Liver (tissue), 9 donors: Measurements from ENCODE around the gene FLAD1. TPM values are rescaled to one million over a fixed set of nuclear protein-coding genes. Genes with fewer than 3 reads are reported as not detected.
A peak's percentile ranks its signal among the peaks of the same experiment; 100 is the strongest.

Experiments used
- DNase-seq: peaks from one replicate; pipeline ENCODE4 v3.0.0-alpha.2; 2017; ENCODE audit warnings: low spot score
- H3K27ac ChIP-seq, 2 donors: one replicate each; pipeline ENCODE4 v1.7.0; 2013; ENCODE audit warnings: inconsistent platforms in 2 of 2, low read length in 2 of 2, control low read depth in 1 of 2, low read depth in 1 of 2, mild to moderate bottlenecking in 1 of 2
- H3K27me3 ChIP-seq, 4 donors: one replicate each; pipeline versions ENCODE4 v1.6.1 to v1.7.0; 2013; ENCODE audit warnings: low read length in 3 of 4, inconsistent platforms in 1 of 4, mild to moderate bottlenecking in 1 of 4, moderate library complexity in 1 of 4; ENCODE audit not compliant: control insufficient read depth in 4 of 4, insufficient read depth in 4 of 4
- H3K36me3 ChIP-seq, 4 donors: one replicate each; pipeline versions ENCODE4 v1.6.1 to v1.7.0; 2013; ENCODE audit warnings: low read length in 3 of 4, mild to moderate bottlenecking in 3 of 4, low read depth in 1 of 4, moderate library complexity in 1 of 4; ENCODE audit not compliant: control insufficient read depth in 4 of 4, insufficient read depth in 3 of 4
- H3K4me1 ChIP-seq, 4 donors: one replicate each; pipeline versions ENCODE4 v1.6.1 to v1.7.0; 2013; ENCODE audit warnings: low read length in 3 of 4, mild to moderate bottlenecking in 3 of 4, moderate library complexity in 1 of 4; ENCODE audit not compliant: control insufficient read depth in 4 of 4, insufficient read depth in 4 of 4
- H3K4me3 ChIP-seq, 3 donors: one replicate each; pipeline versions ENCODE4 v1.6.1 to v1.7.0; 2013; ENCODE audit warnings: low read length in 3 of 3, control low read depth in 1 of 3, low read depth in 1 of 3, mild to moderate bottlenecking in 1 of 3
- H3K9ac ChIP-seq, 2 donors: one replicate each; pipeline ENCODE4 v1.7.0; 2013; ENCODE audit warnings: low read length in 2 of 2, mild to moderate bottlenecking in 2 of 2, moderate library complexity in 2 of 2, control low read depth in 1 of 2, low read depth in 1 of 2
- H3K9me3 ChIP-seq, 4 donors: one replicate each; pipeline versions ENCODE4 v1.6.1 to v1.7.0; 2013; ENCODE audit warnings: low read length in 3 of 4; ENCODE audit not compliant: control insufficient read depth in 4 of 4
- CTCF ChIP-seq: fragments of 150-350 bp; IDR thresholded peaks from 2 replicates; pipeline ENCODE4 v1.5.1; 2017; ENCODE audit warnings: improper control_type of control experiment, low read depth, low read length; ENCODE audit not compliant: missing input control
- EGR1 ChIP-seq, 2 donors: IDR thresholded peaks; 2 replicates each; pipeline ENCODE4 v1.6.1; 2016 to 2018; ENCODE audit warnings: antibody characterized with exemption in 2 of 2, low read depth in 2 of 2
- FOXA1 ChIP-seq: IDR thresholded peaks from 2 replicates; pipeline ENCODE4 v1.6.1; 2016; ENCODE audit warnings: antibody characterized with exemption
- FOXA2 ChIP-seq: IDR thresholded peaks from 2 replicates; pipeline ENCODE4 v1.6.1; 2016; ENCODE audit warnings: antibody characterized with exemption
- GABPA ChIP-seq, 2 donors: IDR thresholded peaks in 1 of 2; conservative IDR thresholded peaks in 1 of 2; 2 replicates each; pipeline ENCODE4 v1.6.1; 2016; ENCODE audit warnings: antibody characterized with exemption in 2 of 2, mild to moderate bottlenecking in 1 of 2, moderate library complexity in 1 of 2
- HNF4A ChIP-seq, 2 donors: conservative IDR thresholded peaks; 2 replicates each; pipeline ENCODE4 v1.6.1; 2016; ENCODE audit warnings: antibody characterized with exemption in 2 of 2, mild to moderate bottlenecking in 2 of 2
- HNF4G ChIP-seq: IDR thresholded peaks from 2 replicates; pipeline ENCODE4 v1.6.1; 2016; ENCODE audit warnings: antibody characterized with exemption
- JUND ChIP-seq, 2 donors: IDR thresholded peaks; 2 replicates each; pipeline ENCODE4 v1.6.1; 2016; ENCODE audit warnings: antibody characterized with exemption in 2 of 2
- MAX ChIP-seq: IDR thresholded peaks from 2 replicates; pipeline ENCODE4 v1.6.1; 2016; ENCODE audit warnings: antibody characterized with exemption
- NR2F2 ChIP-seq: IDR thresholded peaks from 2 replicates; pipeline ENCODE4 v1.6.1; 2016; ENCODE audit warnings: antibody characterized with exemption
- RAD21 ChIP-seq, 2 donors: IDR thresholded peaks; 2 replicates each; pipeline ENCODE4 v1.6.1; 2016; ENCODE audit warnings: antibody characterized with exemption in 2 of 2, mild to moderate bottlenecking in 2 of 2
- REST ChIP-seq: IDR thresholded peaks from 2 replicates; pipeline ENCODE4 v1.6.1; 2016; ENCODE audit warnings: antibody characterized with exemption, mild to moderate bottlenecking
- RXRA ChIP-seq, 2 donors: IDR thresholded peaks; 2 replicates each; pipeline ENCODE4 v1.6.1; 2017 to 2018; ENCODE audit warnings: antibody characterized with exemption in 2 of 2, mild to moderate bottlenecking in 1 of 2
- SP1 ChIP-seq: IDR thresholded peaks from 2 replicates; pipeline ENCODE4 v1.6.1; 2018; ENCODE audit warnings: antibody characterized with exemption, mild to moderate bottlenecking
- TAF1 ChIP-seq: conservative IDR thresholded peaks from 2 replicates; pipeline ENCODE4 v1.6.1; 2016; ENCODE audit warnings: antibody characterized with exemption, mild to moderate bottlenecking
- YY1 ChIP-seq: IDR thresholded peaks from 2 replicates; pipeline ENCODE4 v1.6.1; 2016; ENCODE audit warnings: antibody characterized with exemption, mild to moderate bottlenecking
- ZBTB33 ChIP-seq: IDR thresholded peaks from 2 replicates; pipeline ENCODE4 v1.6.1; 2016; ENCODE audit warnings: antibody characterized with exemption
- WGBS: extraction: QIAGEN DNeasy Blood & Tissue Kit; methylation state at CpG from one replicate; pipeline ENCODE4 v1.1.7; 2013; 5-methylcytosine and 5-hydroxymethylcytosine counted together
- polyA plus RNA-seq, 2 donors: library from polyadenylated mRNA; stranded (reverse) in 1 of 2; unstranded in 1 of 2; fragments of 200-250 nt in 1 of 2; fragments of >200 nt in 1 of 2; fragmentation: Nextera tagmentation in 1 of 2; extraction: Ambion mirVana in 1 of 2; gene quantifications; one replicate each; pipeline versions ENCODE4 v1.2.1 to v1.2.3, GENCODE V29; 2013 to 2015
- total RNA-seq, 2 donors: library from RNA; depleted of rRNA; stranded (reverse); fragments of >200 nt; gene quantifications; one replicate each; pipeline ENCODE4 v1.2.3, GENCODE V29; 2014
- TF ChIP-seq, protein P1 (sequence below): IDR thresholded peaks from 2 replicates; pipeline ENCODE4 v1.6.1; 2016; ENCODE audit warnings: antibody characterized with exemption
- donor health status: healthy.
- donor health status: healthy.
- donor health status: healthy.
- donor health status: healthy.
- donor health status: healthy.

Gene FLAD1
- total and polyA plus RNA-seq, 4 donors, result 10.4 to 31.6 (median 22.5) TPM

DNA sequence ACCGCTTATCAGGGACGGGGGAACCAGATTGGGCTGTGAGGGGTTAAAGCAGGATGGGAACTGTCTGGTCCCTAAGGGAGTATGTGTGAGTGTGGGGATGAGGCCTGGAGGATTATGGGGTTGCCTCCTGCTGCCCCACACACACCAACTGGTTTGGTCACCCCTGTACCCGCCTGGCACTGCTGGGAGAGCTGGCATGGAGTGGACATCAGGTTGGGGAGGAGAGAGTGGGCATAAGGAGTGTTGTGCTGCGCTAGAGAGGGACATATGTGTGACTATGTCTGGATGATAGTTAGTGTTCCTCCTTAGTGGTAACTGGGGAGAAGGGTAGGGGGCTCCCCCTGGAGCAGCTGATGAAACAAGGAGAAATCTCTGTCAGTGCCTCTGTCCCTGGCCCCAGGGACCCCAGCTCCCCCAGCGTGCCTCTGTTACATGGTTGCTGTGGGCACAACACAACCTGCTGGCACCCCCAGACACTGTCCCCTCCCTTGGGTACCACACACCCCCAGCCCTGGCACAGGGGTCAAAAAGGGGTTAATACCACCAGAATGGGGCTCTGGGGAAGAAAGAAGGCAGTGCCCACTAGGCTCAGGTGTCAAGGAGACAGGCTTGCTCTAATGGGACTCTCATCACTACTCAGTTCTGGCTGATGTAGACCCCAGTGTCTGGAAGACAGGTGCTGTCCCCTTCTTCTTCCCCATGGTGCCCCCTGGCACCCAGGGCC is 21.4 kb downstream of the FLAD1 start:
- TF ChIP-seq YY1 (no peak), NR2F2 (no peak), FOXA1 (no peak), ZBTB33 (no peak), FOXA2 (no peak), CTCF (no peak), JUND (IDR thresholded peaks at IDR 0.05) (no peak), HNF4G (no peak), TAF1 (no peak), RXRA (IDR thresholded peaks at IDR 0.05) (no peak), EGR1 (IDR thresholded peaks at IDR 0.05; ENCODE audit: low read depth in 2 of 2) (no peak), RAD21 (IDR thresholded peaks at IDR 0.05) (no peak), MAX (no peak), REST (no peak), GABPA (IDR thresholded peaks at IDR 0.05 in 1 of 2, conservative IDR thresholded peaks at IDR 0.05 in 1 of 2) (no peak), SP1 (no peak), HNF4A (conservative IDR thresholded peaks at IDR 0.05) (no peak)
- TF ChIP-seq, protein P1, sequence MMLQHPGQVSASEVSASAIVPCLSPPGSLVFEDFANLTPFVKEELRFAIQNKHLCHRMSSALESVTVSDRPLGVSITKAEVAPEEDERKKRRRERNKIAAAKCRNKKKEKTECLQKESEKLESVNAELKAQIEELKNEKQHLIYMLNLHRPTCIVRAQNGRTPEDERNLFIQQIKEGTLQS, result no peak
- Histone ChIP-seq H3K27ac (peak overlapping the region; percentile 87 to 99), H3K9me3 (no peaks in the 10 kb centered on the region), H3K27me3 (no peaks in the 10 kb centered on the region), H3K4me3 (peak overlapping the region; percentile 62 to 73 (median 68)), H3K9ac (peak overlapping the region; percentile 48 to 70), H3K4me1 (peaks cover 38 to 72% (median 58%) of the 10 kb centered on the region in 4 donors), H3K36me3 (no peaks in the 10 kb centered on the region)
- 21% methylated on average over 5 of the region's 5 CpGs for WGBS
- DNase-seq, result no peak
